H1 (cell line): ENCODE data around the gene XAB2. TPM values are rescaled to one million over a fixed set of nuclear protein-coding genes. Genes with fewer than 3 reads are reported as not detected.

Source experiments
- CTCF ChIA-PET: fragments of 300-600 bp; sonication (Branson Sonifier 250); formaldehyde crosslinking; loops from one replicate; lab custom pipeline; 2021; ENCODE audit not compliant: partially characterized antibody; lab: Charles Lee
- POLR2A ChIA-PET: fragments of 300-600 bp; sonication (Branson Sonifier 250); formaldehyde crosslinking; loops from one replicate; lab custom pipeline; 2021; ENCODE audit warnings: inconsistent platforms; ENCODE audit not compliant: partially characterized antibody; lab: Charles Lee
- DNase-seq, 2 experiments: peaks; one replicate each; pipeline versions ENCODE4 v3.0.0 to v3.0.0-alpha.2; 2010 to 2022; ENCODE audit warnings: low spot score in 2 of 2, low read depth in 1 of 2, mixed read lengths in 1 of 2
- FAIRE-seq: peaks from 2 replicates; lab custom pipeline; 2011; peaks lifted over from hg19 to GRCh38; lab: Jason Lieb, UNC
- H2AFZ ChIP-seq: 2 replicates; pipeline ENCODE4 v1.8.1; 2012; ENCODE audit warnings: low read length, inconsistent platforms
- H2AK5ac ChIP-seq: 2 replicates; pipeline ENCODE4 v1.6.1; 2013; ENCODE audit warnings: low read depth, low read length
- H2BK120ac ChIP-seq: replicated peaks from 2 replicates; pipeline ENCODE3; 2013; ENCODE audit warnings: low read depth, low read length, inconsistent platforms
- H2BK12ac ChIP-seq: 2 replicates; pipeline ENCODE4 v1.6.1; 2013; ENCODE audit warnings: low read depth, low read length
- H2BK15ac ChIP-seq: 2 replicates; pipeline ENCODE4 v1.6.1; 2013; ENCODE audit warnings: low read length
- H2BK20ac ChIP-seq: 2 replicates; pipeline ENCODE4 v1.6.1; 2013; ENCODE audit warnings: low read length
- H2BK5ac ChIP-seq: 2 replicates; pipeline ENCODE4 v1.6.1; 2013; ENCODE audit warnings: low read depth, low read length
- H3K14ac ChIP-seq: 2 replicates; pipeline ENCODE4 v1.6.1; 2013; ENCODE audit warnings: inconsistent platforms; ENCODE audit not compliant: insufficient read length
- H3K18ac ChIP-seq: 2 replicates; pipeline ENCODE4 v1.6.1; 2013; ENCODE audit warnings: low read length; ENCODE audit errors: extremely low read depth
- H3K23ac ChIP-seq: 2 replicates; pipeline ENCODE4 v1.6.1; 2013; ENCODE audit warnings: inconsistent platforms; ENCODE audit not compliant: insufficient read length
- H3K23me2 ChIP-seq: 2 replicates; pipeline ENCODE4 v1.6.1; 2013; ENCODE audit warnings: low read depth, low read length
- H3K27ac ChIP-seq: 2 replicates; pipeline ENCODE4 v1.6.1; 2011; ENCODE audit warnings: low read depth, low read length, inconsistent platforms
- H3K27me3 ChIP-seq, 4 experiments: replicated peaks in 1 of 4; 1 replicate in 1 of 4; 2 replicates in 3 of 4; pipeline versions ENCODE4 v1.6.1 to v1.8.1; 2011 to 2013; ENCODE audit warnings: low read length in 3 of 4, mild to moderate bottlenecking in 3 of 4, inconsistent platforms in 2 of 4, mixed read lengths in 2 of 4, moderate library complexity in 1 of 4; ENCODE audit not compliant: control insufficient read depth in 3 of 4, insufficient read depth in 3 of 4; ENCODE audit errors: extremely low read depth in 1 of 4
- H3K36me3 ChIP-seq, 4 experiments: 2 replicates each; pipeline versions ENCODE4 v1.6.1 to v1.8.1; 2011 to 2013; ENCODE audit warnings: mild to moderate bottlenecking in 4 of 4, low read length in 3 of 4, moderate library complexity in 2 of 4, control low read depth in 1 of 4, inconsistent platforms in 1 of 4; ENCODE audit not compliant: insufficient read depth in 4 of 4, control insufficient read depth in 2 of 4
- H3K4ac ChIP-seq: replicated peaks from 2 replicates; pipeline ENCODE3; 2013; ENCODE audit warnings: low read length, low read depth, mixed read lengths, inconsistent platforms; ENCODE audit not compliant: insufficient read length
- H3K4me1 ChIP-seq, 4 experiments: replicated peaks in 1 of 4; 1 replicate in 1 of 4; 2 replicates in 3 of 4; pipeline versions ENCODE4 v1.6.1 to v1.8.1; 2011 to 2013; ENCODE audit warnings: low read length in 3 of 4, inconsistent platforms in 2 of 4, mixed read lengths in 1 of 4; ENCODE audit not compliant: insufficient read depth in 4 of 4, control insufficient read depth in 3 of 4
- H3K4me2 ChIP-seq, 2 experiments: 2 replicates each; pipeline versions ENCODE4 v1.6.1 to v1.8.1; 2011 to 2013; ENCODE audit warnings: low read depth in 2 of 2, low read length in 2 of 2, control low read depth in 1 of 2, inconsistent platforms in 1 of 2, mild to moderate bottlenecking in 1 of 2; ENCODE audit not compliant: insufficient read depth in 1 of 2
- H3K4me3 ChIP-seq, 4 experiments: fragments of 200-600, 300-600 bp in 1 of 4; sonication (generic), shearing (Covaris generic), sonication (Bioruptor Twin) in 1 of 4; 2 replicates each; pipeline versions ENCODE4 v1.5.1 to v1.8.1; 2011 to 2016; ENCODE audit warnings: low read length in 4 of 4, low read depth in 3 of 4, control low read depth in 2 of 4, inconsistent platforms in 2 of 4, mild to moderate bottlenecking in 2 of 4, mixed read lengths in 1 of 4, moderate library complexity in 1 of 4; ENCODE audit not compliant: insufficient read depth in 2 of 4; ENCODE audit errors: extremely low read depth in 1 of 4
- H3K56ac ChIP-seq: replicated peaks from 2 replicates; pipeline ENCODE3; 2013; ENCODE audit warnings: low read depth, mild to moderate bottlenecking, mixed read lengths, low read length, inconsistent platforms; ENCODE audit not compliant: insufficient read length
- H3K79me1 ChIP-seq: 2 replicates; pipeline ENCODE4 v1.6.1; 2013; ENCODE audit warnings: low read depth, low read length, control low read depth
- H3K79me2 ChIP-seq, 2 experiments: 2 replicates each; pipeline versions ENCODE4 v1.6.1 to v1.8.1; 2012 to 2013; ENCODE audit warnings: low read length in 2 of 2, mild to moderate bottlenecking in 2 of 2, inconsistent platforms in 1 of 2; ENCODE audit not compliant: insufficient read depth in 2 of 2, control insufficient read depth in 1 of 2
- H3K9ac ChIP-seq, 4 experiments: replicated peaks in 1 of 4; 1 replicate in 1 of 4; 2 replicates in 3 of 4; pipeline versions ENCODE4 v1.6.1 to v1.8.1; 2011 to 2013; ENCODE audit warnings: low read depth in 3 of 4, low read length in 3 of 4, control low read depth in 2 of 4, mild to moderate bottlenecking in 2 of 4, moderate library complexity in 2 of 4, inconsistent platforms in 1 of 4; ENCODE audit errors: extremely low read depth in 1 of 4
- H3K9me3 ChIP-seq, 2 experiments: 2 replicates each; pipeline versions ENCODE4 v1.6.1 to v1.8.1; 2012 to 2013; ENCODE audit warnings: mild to moderate bottlenecking in 2 of 2, moderate library complexity in 2 of 2, control low read depth in 1 of 2, inconsistent platforms in 1 of 2, low read depth in 1 of 2, low read length in 1 of 2, mixed read lengths in 1 of 2; ENCODE audit not compliant: insufficient read depth in 2 of 2
- H4K20me1 ChIP-seq, 2 experiments: replicated peaks in 1 of 2; 2 replicates each; pipeline versions ENCODE3 to v1.8.1; 2011 to 2013; ENCODE audit warnings: inconsistent platforms in 2 of 2, low read length in 2 of 2, mild to moderate bottlenecking in 1 of 2; ENCODE audit not compliant: insufficient read depth in 2 of 2, control insufficient read depth in 1 of 2
- H4K5ac ChIP-seq: 2 replicates; pipeline ENCODE4 v1.6.1; 2013; ENCODE audit warnings: low read length, low read depth, mixed read lengths, inconsistent platforms; ENCODE audit not compliant: insufficient read length
- H4K8ac ChIP-seq: 2 replicates; pipeline ENCODE4 v1.8.0; 2013; ENCODE audit warnings: mild to moderate bottlenecking, moderate library complexity, low read length, inconsistent platforms; ENCODE audit not compliant: insufficient read depth; ENCODE audit errors: extremely low read depth
- H4K91ac ChIP-seq: replicated peaks from 2 replicates; pipeline ENCODE3; 2013; ENCODE audit warnings: low read length, mixed read lengths, inconsistent platforms; ENCODE audit not compliant: insufficient read length
- BCL11A ChIP-seq, 2 experiments: IDR thresholded peaks; one replicate each; pipeline ENCODE4 v1.6.1; 2011; ENCODE audit warnings: low read depth in 2 of 2, low read length in 2 of 2, mild to moderate bottlenecking in 2 of 2
- CBX5 ChIP-seq: fragments of 300-800, 300-1000 bp; sonication (generic); IDR thresholded peaks from 2 replicates; pipeline ENCODE4 v1.7.1; 2016; ENCODE audit warnings: antibody characterized with exemption, low read length, low read depth
- CHD1 ChIP-seq: IDR thresholded peaks from 2 replicates; pipeline ENCODE4 v1.6.1; 2012; ENCODE audit warnings: low read depth, low read length, improper control_type of control experiment
- CHD2 ChIP-seq: IDR thresholded peaks from 2 replicates; pipeline ENCODE4 v1.6.1; 2012; ENCODE audit warnings: low read length, improper control_type of control experiment
- EP300 ChIP-seq, 2 experiments: IDR thresholded peaks; 1 replicate in 1 of 2; 2 replicates in 1 of 2; pipeline ENCODE4 v1.6.1; 2011 to 2012; ENCODE audit warnings: low read depth in 2 of 2, low read length in 2 of 2, mild to moderate bottlenecking in 2 of 2, borderline replicate concordance in 1 of 2, inconsistent platforms in 1 of 2, moderate library complexity in 1 of 2
- HDAC6 ChIP-seq: IDR thresholded peaks from one replicate; pipeline ENCODE4 v1.7.1; 2012; ENCODE audit warnings: low read depth, mild to moderate bottlenecking, inconsistent platforms, low read length, moderate library complexity
- JUN ChIP-seq: IDR thresholded peaks from 2 replicates; pipeline ENCODE4 v1.6.1; 2011; ENCODE audit warnings: low read depth, mild to moderate bottlenecking, improper control_type of control experiment, low read length
- JUND ChIP-seq: IDR thresholded peaks from 2 replicates; pipeline ENCODE4 v1.6.1; 2011; ENCODE audit warnings: mild to moderate bottlenecking, improper control_type of control experiment, low read length
- MAFK ChIP-seq: IDR thresholded peaks from 2 replicates; pipeline ENCODE4 v1.6.1; 2012; ENCODE audit warnings: low read depth, mild to moderate bottlenecking, improper control_type of control experiment, low read length
- NRF1 ChIP-seq: IDR thresholded peaks from 2 replicates; pipeline ENCODE4 v1.6.1; 2011; ENCODE audit warnings: mild to moderate bottlenecking, low read depth, low read length, improper control_type of control experiment
- POLR2AphosphoS5 ChIP-seq: IDR thresholded peaks from 2 replicates; pipeline ENCODE4 v1.6.1; 2011; ENCODE audit warnings: low read depth, low read length
- POU5F1 ChIP-seq: IDR thresholded peaks from 2 replicates; pipeline ENCODE4 v1.6.1; 2011; ENCODE audit warnings: low read depth, mild to moderate bottlenecking, low read length, moderate library complexity
- RBBP5 ChIP-seq: IDR thresholded peaks from 2 replicates; pipeline ENCODE4 v1.7.1; 2012; ENCODE audit warnings: low read depth, mild to moderate bottlenecking, inconsistent platforms, low read length, moderate library complexity, borderline replicate concordance
- RXRA ChIP-seq: IDR thresholded peaks from 2 replicates; pipeline ENCODE4 v1.6.1; 2011; ENCODE audit warnings: low read depth, mild to moderate bottlenecking, low read length, moderate library complexity; ENCODE audit not compliant: insufficient read depth
- SIX5 ChIP-seq: IDR thresholded peaks from 2 replicates; pipeline ENCODE4 v1.6.1; 2011; ENCODE audit warnings: mild to moderate bottlenecking, low read depth, low read length
- WGBS, 2 experiments: shearing (Covaris generic) in 1 of 2; methylation state at CpG; one replicate each; pipeline versions ENCODE4 v1.1.6 to v1.1.7; 2013 to 2015; ENCODE audit warnings: low lambda C conversion rate in 2 of 2, mixed read lengths in 2 of 2, inconsistent platforms in 1 of 2, low coverage in 1 of 2, missing lambda C conversion rate in 1 of 2; ENCODE audit not compliant: insufficient replicate concordance in 2 of 2, insufficient coverage in 1 of 2, insufficient read length in 1 of 2; ENCODE audit errors: extremely low coverage in 1 of 2, missing lambda C conversion rate in 1 of 2; 5-methylcytosine and 5-hydroxymethylcytosine counted together
- polyA plus RNA-seq, 7 experiments: library from polyadenylated mRNA; depleted of rRNA in 3 of 7; stranded (reverse) in 5 of 7; unstranded in 2 of 7; fragments of >200 nt in 5 of 7; fragments of 200-250 nt in 2 of 7; gene quantifications; 1 replicate in 5 of 7; 2 replicates in 1 of 7; 4 replicates in 1 of 7; pipeline versions ENCODE4 v1.2.1 to v1.2.3, GENCODE V29; 2011 to 2013; ENCODE audit warnings: missing spikeins in 2 of 7, mixed read lengths in 2 of 7
- total RNA-seq: library from RNA; stranded (reverse); fragmentation: NEBNext Ultra II Directional; extraction: Animal tissue kit (Norgen Biotek cat#: 25700); gene quantifications from 2 replicates; pipeline ENCODE4 v1.2.1, GENCODE V29; 2021

Gene XAB2
- total and polyA plus RNA-seq, 2 of the 8 experiments (the other 6 are each of a cell fraction or from before 2014, with no cell fraction given), result 48.2 to 49.4 TPM

DNA sequence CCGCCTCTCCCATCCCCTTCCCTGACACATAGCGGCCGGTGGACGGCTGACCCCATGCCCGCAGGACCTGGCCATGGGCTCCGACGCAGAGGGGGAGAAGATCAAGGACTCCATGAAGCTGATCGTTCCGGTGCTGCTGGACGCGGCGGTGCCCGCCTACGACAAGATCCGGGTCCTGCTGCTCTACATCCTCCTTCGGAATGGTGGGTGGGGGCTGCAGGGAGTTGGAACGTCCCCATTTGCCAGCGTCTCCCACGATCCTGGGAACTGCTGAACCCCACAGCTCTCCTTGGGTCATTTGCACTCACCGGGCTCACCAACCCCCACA, 15.2 kb upstream of the XAB2 start:
- Histone ChIP-seq H2BK15ac (no peak overlapping the region), H3K56ac (no peak overlapping the region), H3K79me1 (no peaks in the 10 kb centered on the region; the same call in 1 of the 2 replicates), H2AK5ac (no peak overlapping the region), H4K5ac (no peak overlapping the region), H2BK5ac (no peak overlapping the region), H3K14ac (no peak overlapping the region), H2BK12ac (no peak overlapping the region), H3K9me3 (no peaks in the 10 kb centered on the region; a peak in 1 of 4 replicates), H2BK120ac (no peak overlapping the region), H4K8ac (no peak overlapping the region; the same call in 1 of the 2 replicates), H2BK20ac (peak overlapping the region; percentile 72; the same call in 1 of the 2 replicates), H3K4me1 (peaks cover 0 to 5% (median 0%) of the 10 kb centered on the region in 4 experiments; a peak in 2 of 7 replicates), H3K9ac (no peak overlapping the region), H3K23ac (no peak overlapping the region), H3K4me2 (no peak overlapping the region), H2AFZ (no peak overlapping the region), H3K18ac (no peak overlapping the region), H4K20me1 (peaks cover 0 to 16% of the 10 kb centered on the region in 2 experiments), H3K27me3 (no peaks in the 10 kb centered on the region; a peak in 1 of 7 replicates), H3K23me2 (peaks cover 5% of the 10 kb centered on the region; the same call in 1 of the 2 replicates), H3K27ac (no peak overlapping the region), H3K79me2 (peaks cover 0 to 3% of the 10 kb centered on the region in 2 experiments; a peak in 1 of 4 replicates), H3K36me3 (peaks cover 0 to 6% (median 2%) of the 10 kb centered on the region in 4 experiments; a peak in 2 of 8 replicates), H3K4ac (no peak overlapping the region), H3K4me3 (no peak overlapping the region), H4K91ac (no peak overlapping the region)
- FAIRE-seq (no peak), DNase-seq (no peak)
- WGBS, 2 experiments, result 92% methylated on average over 16 of the region's 20 CpGs; no CpG with 5 or more reads in 1 of the 2 experiments
- CTCF ChIA-PET, result interaction anchor here (1.0 to 1.8 kb wide), 5 partner anchors 11 to 156 kb away, joined by 4 to 7 read pairs (median 4); no protein-coding TSS in a partner anchor
- POLR2A ChIA-PET, result interaction anchor here (1.0 to 1.8 kb wide), 2 partner anchors 24 to 175 kb away, joined by 3 to 8 read pairs; no protein-coding TSS in a partner anchor
- TF ChIP-seq CBX5 (no peak), JUND (no peak), RBBP5 (no peak), JUN (no peak), NRF1 (no peak), RXRA (no peak), POLR2AphosphoS5 (no peak), CHD1 (no peak), CHD2 (no peak), SIX5 (no peak), BCL11A (IDR thresholded peaks at IDR 0.05; ENCODE audit: low read depth in 2 of 2, low read length in 2 of 2) (no peak), HDAC6 (no peak), MAFK (no peak), POU5F1 (no peak), EP300 (IDR thresholded peaks at IDR 0.05; ENCODE audit: borderline replicate concordance in 1 of 2, low read depth in 2 of 2, low read length in 2 of 2) (no peak)
